Loucy (cell line): ENCODE data around the gene ERGIC3.

Experiments used
- H2AFZ ChIP-seq: fragments of 200-600 bp; sonication (generic); 2 replicates; pipeline ENCODE4 v1.6.0; 2016; ENCODE audit warnings: antibody characterized with exemption, mild to moderate bottlenecking, low read length, moderate library complexity
- H3F3A ChIP-seq: fragments of 200-600 bp; 2 replicates; pipeline ENCODE4 v1.6.0; 2016; ENCODE audit warnings: antibody characterized with exemption, low read depth, mild to moderate bottlenecking
- H3K27me3 ChIP-seq: fragments of 200-600 bp; sonication (generic); 2 replicates; pipeline ENCODE4 v1.6.1; 2014; ENCODE audit warnings: low read length, mild to moderate bottlenecking; ENCODE audit not compliant: insufficient read depth, poor library complexity, severe bottlenecking
- H3K36me3 ChIP-seq: fragments of 200-600 bp; sonication (generic); 2 replicates; pipeline ENCODE4 v1.6.1; 2016; ENCODE audit warnings: low read length; ENCODE audit not compliant: insufficient read depth
- H3K4me1 ChIP-seq: fragments of 200-600 bp; sonication (generic); 2 replicates; pipeline ENCODE4 v1.5.1; 2014; ENCODE audit warnings: low read length, mild to moderate bottlenecking; ENCODE audit not compliant: insufficient read depth, poor library complexity, severe bottlenecking
- H3K4me2 ChIP-seq: fragments of 200-600 bp; sonication (generic); 2 replicates; pipeline ENCODE4 v1.6.0; 2014; ENCODE audit warnings: antibody characterized with exemption, low read length, low read depth, mild to moderate bottlenecking; ENCODE audit not compliant: poor library complexity, severe bottlenecking
- H3K4me3 ChIP-seq: fragments of 200-600 bp; sonication (generic); 2 replicates; pipeline ENCODE4 v1.5.1; 2014; ENCODE audit warnings: low read length, mild to moderate bottlenecking, mixed read lengths; ENCODE audit not compliant: poor library complexity, severe bottlenecking
- H3K79me2 ChIP-seq: fragments of 200-600 bp; sonication (generic); 2 replicates; pipeline ENCODE4 v1.6.1; 2014; ENCODE audit warnings: low read length; ENCODE audit not compliant: insufficient read depth
- H3K9ac ChIP-seq: fragments of 200-600 bp; sonication (generic); 2 replicates; pipeline ENCODE4 v1.6.0; 2014; ENCODE audit warnings: mild to moderate bottlenecking, low read depth, low read length, moderate library complexity; ENCODE audit not compliant: poor library complexity, severe bottlenecking
- H3K9me2 ChIP-seq: fragments of 200-600 bp; sonication (generic); replicated peaks from 2 replicates; pipeline ENCODE4 v1.6.1; 2016; ENCODE audit warnings: low read depth, low read length, mixed read lengths
- H3K9me3 ChIP-seq: fragments of 200-600 bp; sonication (generic); 2 replicates; pipeline ENCODE4 v1.6.1; 2014; ENCODE audit warnings: mild to moderate bottlenecking, antibody characterized with exemption, low read length, low read depth; ENCODE audit not compliant: insufficient read depth
- H4K20me1 ChIP-seq: fragments of 200-600 bp; sonication (generic); 2 replicates; pipeline ENCODE4 v1.6.0; 2014; ENCODE audit warnings: antibody characterized with exemption, low read length, mild to moderate bottlenecking; ENCODE audit not compliant: insufficient read depth, poor library complexity, severe bottlenecking
- EZH2phosphoT487 ChIP-seq: fragments of 200-600 bp; IDR thresholded peaks from 2 replicates; pipeline ENCODE4 v1.6.1; 2018; ENCODE audit warnings: antibody characterized with exemption, mild to moderate bottlenecking, moderate library complexity, borderline replicate concordance
- TF ChIP-seq, protein P1 (sequence below): fragments of 200-600 bp; sonication (generic); conservative IDR thresholded peaks from 2 replicates; pipeline ENCODE4 v1.5.1; 2014; ENCODE audit warnings: mild to moderate bottlenecking, antibody characterized with exemption, low read length

ERGIC3 gene

DNA sequence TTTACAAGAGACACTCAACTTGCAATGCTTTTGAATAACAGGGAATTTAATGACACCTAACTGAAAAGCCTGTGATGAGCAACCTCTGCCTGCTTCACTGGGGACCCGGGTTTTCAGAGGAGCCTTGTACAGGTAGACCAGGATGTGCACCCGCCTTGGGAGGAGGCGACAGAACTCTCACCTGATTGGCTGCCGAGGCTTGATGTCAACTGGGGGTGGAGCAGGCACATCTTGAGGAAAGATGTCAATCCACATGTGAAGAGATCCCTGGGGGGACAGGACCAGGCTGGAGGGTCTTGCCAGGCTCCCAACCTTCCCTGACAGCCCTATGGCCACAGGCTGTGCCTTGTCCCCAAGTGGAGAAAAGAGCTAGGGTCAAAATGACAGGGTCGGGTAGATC, 19.8 kb downstream of the ERGIC3 start:
- Histone ChIP-seq H3K4me3 (no peak overlapping the region), H3K36me3 (peaks cover 5% of the 10 kb centered on the region; the same call in 1 of the 2 replicates), H3K79me2 (no peaks in the 10 kb centered on the region), H3K27me3 (no peaks in the 10 kb centered on the region), H2AFZ (no peak overlapping the region), H3K9ac (no peak overlapping the region), H4K20me1 (no peaks in the 10 kb centered on the region), H3K9me3 (no peaks in the 10 kb centered on the region), H3F3A (no peaks in the 10 kb centered on the region), H3K4me2 (no peak overlapping the region), H3K9me2 (no peaks in the 10 kb centered on the region), H3K4me1 (no peaks in the 10 kb centered on the region)
- no peak for TF ChIP-seq EZH2phosphoT487
- TF ChIP-seq, protein P1, sequence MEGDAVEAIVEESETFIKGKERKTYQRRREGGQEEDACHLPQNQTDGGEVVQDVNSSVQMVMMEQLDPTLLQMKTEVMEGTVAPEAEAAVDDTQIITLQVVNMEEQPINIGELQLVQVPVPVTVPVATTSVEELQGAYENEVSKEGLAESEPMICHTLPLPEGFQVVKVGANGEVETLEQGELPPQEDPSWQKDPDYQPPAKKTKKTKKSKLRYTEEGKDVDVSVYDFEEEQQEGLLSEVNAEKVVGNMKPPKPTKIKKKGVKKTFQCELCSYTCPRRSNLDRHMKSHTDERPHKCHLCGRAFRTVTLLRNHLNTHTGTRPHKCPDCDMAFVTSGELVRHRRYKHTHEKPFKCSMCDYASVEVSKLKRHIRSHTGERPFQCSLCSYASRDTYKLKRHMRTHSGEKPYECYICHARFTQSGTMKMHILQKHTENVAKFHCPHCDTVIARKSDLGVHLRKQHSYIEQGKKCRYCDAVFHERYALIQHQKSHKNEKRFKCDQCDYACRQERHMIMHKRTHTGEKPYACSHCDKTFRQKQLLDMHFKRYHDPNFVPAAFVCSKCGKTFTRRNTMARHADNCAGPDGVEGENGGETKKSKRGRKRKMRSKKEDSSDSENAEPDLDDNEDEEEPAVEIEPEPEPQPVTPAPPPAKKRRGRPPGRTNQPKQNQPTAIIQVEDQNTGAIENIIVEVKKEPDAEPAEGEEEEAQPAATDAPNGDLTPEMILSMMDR: no peak

DNA sequence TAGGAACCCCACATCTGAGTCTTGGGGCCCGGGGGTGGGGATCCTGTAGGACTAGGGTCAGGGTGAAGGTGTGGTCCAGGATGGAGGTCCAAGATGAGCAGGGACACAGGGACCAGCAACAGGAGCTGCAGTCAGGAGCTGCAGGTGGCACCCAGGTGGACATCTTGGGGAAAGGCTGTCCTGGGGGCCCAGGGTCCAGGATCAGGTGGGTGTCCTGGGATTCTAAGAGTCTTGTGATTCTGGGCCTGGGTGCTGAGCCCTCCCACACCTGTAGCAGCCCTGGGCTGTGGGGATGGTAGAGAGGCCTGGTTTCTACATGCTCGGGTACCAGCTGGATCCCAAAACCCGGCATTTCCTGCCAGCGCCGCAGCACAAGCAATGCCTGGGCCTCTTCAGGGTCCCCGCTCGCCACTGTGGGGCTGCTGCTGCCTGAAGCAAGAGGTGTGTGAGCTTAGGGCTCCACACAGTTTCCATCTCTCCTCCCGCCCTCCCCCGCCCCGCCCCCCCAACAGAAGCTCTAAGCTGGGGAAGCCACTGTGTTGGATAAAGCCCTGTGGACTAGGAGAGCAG, 20.7 kb downstream of the ERGIC3 start:
- Histone ChIP-seq H3K79me2 (no peaks in the 10 kb centered on the region), H3K4me2 (no peak overlapping the region), H2AFZ (no peak overlapping the region), H4K20me1 (no peaks in the 10 kb centered on the region), H3K4me1 (no peaks in the 10 kb centered on the region), H3K9ac (no peak overlapping the region), H3K9me3 (no peaks in the 10 kb centered on the region), H3K36me3 (peaks cover 2% of the 10 kb centered on the region; the same call in 1 of the 2 replicates), H3K9me2 (no peaks in the 10 kb centered on the region), H3F3A (no peaks in the 10 kb centered on the region), H3K4me3 (no peak overlapping the region), H3K27me3 (no peaks in the 10 kb centered on the region)
- TF ChIP-seq EZH2phosphoT487: no peak
- TF ChIP-seq, protein P1: no peak

DNA sequence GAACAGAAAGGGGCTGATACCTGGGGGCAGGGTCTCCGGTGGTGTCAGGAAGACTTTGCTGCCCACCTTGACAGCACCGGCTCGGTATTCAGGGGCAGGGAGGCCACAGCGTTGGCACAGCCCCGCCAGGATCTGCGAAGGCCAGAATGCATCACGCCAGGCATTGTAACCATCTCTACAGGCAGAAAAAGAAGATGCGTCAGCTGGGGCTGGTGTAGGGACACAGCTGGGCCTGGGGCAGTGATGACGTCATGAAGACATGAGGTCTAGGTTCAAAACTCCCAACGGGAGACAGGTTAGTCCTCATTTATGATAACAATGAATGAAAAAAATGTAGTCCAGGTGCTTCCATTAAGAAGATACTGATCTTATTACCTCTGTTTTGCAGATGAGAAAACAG, 22.0 kb downstream of the ERGIC3 start:
- Histone ChIP-seq H4K20me1 (no peaks in the 10 kb centered on the region), H3K27me3 (no peaks in the 10 kb centered on the region), H3F3A (no peaks in the 10 kb centered on the region), H3K4me3 (no peak overlapping the region), H3K36me3 (no peaks in the 10 kb centered on the region), H3K79me2 (no peaks in the 10 kb centered on the region), H3K4me1 (no peaks in the 10 kb centered on the region), H3K9me2 (no peaks in the 10 kb centered on the region), H2AFZ (no peak overlapping the region), H3K9ac (no peak overlapping the region), H3K9me3 (no peaks in the 10 kb centered on the region), H3K4me2 (no peak overlapping the region)
- no peak for TF ChIP-seq EZH2phosphoT487
- TF ChIP-seq, protein P1: no peak
